Epithelial cell of esophagus (primary cell): Measurements from ENCODE around the gene WWC2.

ENCODE experiments used
- DNase-seq: peaks from one replicate; pipeline ENCODE4 v3.0.0; 2010; ENCODE audit warnings: low read depth
- H3K4me3 ChIP-seq: 2 replicates; pipeline ENCODE4 v1.5.1; 2011; ENCODE audit warnings: mild to moderate bottlenecking, low read length, control low read depth
- TF ChIP-seq, protein P1 (sequence below): IDR thresholded peaks from 2 replicates; pipeline ENCODE4 v1.5.1; 2011; ENCODE audit warnings: low read depth, mild to moderate bottlenecking, low read length, control low read depth, inconsistent platforms; ENCODE audit not compliant: insufficient read depth; ENCODE audit errors: missing control alignments

WWC2 gene

DNA sequence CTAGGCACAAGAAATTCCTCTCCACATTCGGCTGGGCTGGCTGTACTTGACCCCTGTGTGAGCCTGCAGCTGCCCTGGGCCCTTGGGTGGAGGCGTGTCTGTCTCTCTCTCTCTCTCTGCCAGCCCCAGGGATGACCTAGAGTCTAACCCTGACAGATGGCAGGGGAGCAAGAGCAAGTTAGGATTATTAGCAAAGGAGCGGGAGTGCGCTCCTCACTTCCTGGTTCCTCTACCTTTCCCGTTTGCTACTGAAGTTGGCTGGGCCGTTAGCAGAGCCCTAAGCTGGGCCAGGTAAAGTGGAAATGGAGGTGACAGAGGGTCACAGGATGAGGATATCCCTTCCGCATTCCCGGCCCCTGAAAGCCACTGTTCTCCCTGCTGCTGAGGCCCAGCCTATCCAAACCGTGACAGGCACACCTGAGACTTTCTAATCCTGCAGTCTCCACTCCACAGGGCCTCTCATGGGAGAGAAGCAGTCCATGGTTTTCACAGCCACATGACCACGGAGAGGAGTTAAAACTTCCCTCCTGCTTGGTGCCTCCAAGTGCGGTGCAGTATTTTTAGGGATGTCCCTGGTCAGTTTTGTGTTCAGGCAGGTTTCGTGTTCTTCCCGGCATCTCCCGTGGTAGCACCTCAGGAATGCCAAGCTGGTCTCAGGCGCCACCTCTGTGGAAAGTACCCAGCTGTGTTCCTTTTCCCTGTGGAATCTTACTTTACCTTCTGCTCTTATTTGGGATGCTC lies 141.7 kb downstream of the WWC2 start:
- TF ChIP-seq, protein P1, sequence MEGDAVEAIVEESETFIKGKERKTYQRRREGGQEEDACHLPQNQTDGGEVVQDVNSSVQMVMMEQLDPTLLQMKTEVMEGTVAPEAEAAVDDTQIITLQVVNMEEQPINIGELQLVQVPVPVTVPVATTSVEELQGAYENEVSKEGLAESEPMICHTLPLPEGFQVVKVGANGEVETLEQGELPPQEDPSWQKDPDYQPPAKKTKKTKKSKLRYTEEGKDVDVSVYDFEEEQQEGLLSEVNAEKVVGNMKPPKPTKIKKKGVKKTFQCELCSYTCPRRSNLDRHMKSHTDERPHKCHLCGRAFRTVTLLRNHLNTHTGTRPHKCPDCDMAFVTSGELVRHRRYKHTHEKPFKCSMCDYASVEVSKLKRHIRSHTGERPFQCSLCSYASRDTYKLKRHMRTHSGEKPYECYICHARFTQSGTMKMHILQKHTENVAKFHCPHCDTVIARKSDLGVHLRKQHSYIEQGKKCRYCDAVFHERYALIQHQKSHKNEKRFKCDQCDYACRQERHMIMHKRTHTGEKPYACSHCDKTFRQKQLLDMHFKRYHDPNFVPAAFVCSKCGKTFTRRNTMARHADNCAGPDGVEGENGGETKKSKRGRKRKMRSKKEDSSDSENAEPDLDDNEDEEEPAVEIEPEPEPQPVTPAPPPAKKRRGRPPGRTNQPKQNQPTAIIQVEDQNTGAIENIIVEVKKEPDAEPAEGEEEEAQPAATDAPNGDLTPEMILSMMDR, result peak; percentile 1
- no peak overlapping the region for H3K4me3 ChIP-seq
- no peak for DNase-seq

DNA sequence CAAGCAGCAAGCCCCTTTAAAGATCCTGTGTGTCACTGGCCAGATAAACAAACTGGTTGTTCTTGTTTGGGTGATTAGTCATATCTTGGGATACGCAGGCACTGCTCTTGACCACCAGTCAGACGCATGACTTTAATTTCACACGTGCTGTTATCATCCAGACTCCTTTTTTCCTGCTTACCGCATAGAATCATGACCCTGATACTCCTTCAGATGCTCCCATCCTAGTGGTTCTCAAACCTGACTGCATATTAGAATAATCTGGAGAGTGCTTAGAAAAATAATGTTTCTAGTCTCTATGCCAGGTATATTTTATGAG lies 142.2 kb downstream of the WWC2 start:
- peak; percentile 88 for DNase-seq
- TF ChIP-seq, protein P1, result no peak
- H3K4me3 ChIP-seq, result no peak overlapping the region

DNA sequence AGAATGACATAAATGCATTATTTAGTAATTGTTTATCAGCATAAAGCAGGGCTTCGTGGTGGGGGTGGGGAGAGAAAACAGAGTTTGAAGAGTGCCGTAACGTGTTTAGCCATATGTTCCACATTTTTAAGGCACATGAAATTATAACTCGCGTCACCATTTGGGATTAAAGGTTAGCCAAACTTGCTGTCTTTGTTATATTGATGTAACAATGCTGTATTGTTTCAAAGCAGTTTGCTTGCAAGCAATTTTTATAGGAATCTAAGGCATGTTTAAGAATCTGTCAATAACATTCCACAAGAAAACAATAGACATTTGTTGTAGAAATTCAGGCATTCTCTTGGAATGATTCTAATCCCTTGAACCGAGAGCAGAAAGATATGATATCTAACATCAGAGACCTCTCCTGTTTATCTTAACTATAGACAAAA lies 142.7 kb downstream of the WWC2 start:
- TF ChIP-seq, protein P1, result no peak
- H3K4me3 ChIP-seq, result no peak overlapping the region
- no peak for DNase-seq

DNA sequence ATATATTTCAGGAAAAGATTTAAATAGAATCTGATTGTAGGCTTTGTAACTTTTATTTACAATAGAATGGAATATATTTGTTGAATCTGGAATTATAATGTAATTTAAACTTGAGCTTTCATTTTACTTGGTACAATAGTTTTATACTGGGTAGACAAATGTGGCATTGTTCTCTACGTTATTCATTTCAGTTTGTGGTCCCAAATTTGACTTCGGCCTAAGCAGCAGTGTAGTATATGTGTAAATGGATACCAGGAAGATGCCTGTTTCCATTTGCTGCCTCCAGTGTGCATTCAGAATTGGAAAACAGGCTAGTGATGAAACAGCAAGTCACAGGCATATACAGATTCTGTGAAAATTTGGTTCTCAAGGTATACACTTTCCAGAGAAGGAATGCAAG lies 143.2 kb downstream of the WWC2 start:
- no peak for DNase-seq
- no peak overlapping the region for H3K4me3 ChIP-seq
- TF ChIP-seq, protein P1, result no peak

DNA sequence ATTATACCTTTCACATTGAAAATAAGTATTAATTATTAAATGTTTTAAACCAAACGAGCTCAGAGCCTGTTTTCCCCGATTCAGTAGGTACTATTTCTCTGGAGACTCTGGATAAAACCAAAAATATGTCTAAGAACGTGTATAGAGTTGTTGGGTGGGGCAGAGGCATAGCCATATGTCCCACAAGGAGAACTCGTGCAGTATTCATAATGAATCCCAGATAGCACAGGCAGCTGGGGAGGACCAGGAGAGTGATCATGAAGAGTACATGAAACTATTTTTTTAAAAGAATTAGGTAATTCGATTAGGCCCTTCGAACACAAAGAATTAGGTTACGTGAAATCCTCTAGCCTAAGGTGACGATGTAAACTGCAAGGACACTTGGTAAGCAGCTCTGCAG lies 145.0 kb downstream of the WWC2 start:
- TF ChIP-seq, protein P1, result no peak
- no peak overlapping the region for H3K4me3 ChIP-seq

DNA sequence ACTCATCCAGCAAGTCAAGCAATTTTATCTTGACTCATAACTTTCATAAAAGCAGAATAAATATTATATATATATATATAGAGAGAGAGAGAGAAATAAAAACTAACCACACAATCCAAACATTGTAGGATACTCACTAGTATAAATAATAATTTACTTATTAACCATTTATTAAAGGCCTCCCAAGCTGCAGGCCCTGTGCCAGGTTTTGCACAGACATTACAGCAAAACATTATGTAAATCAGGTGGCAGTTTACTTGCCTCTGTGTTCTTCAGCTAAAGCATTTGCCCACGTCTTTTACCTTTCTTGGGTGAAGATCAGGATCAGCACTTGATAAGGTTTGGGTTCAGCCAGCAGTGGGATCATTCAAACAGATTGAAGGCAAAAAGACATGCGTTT lies 145.4 kb downstream of the WWC2 start:
- no peak for DNase-seq
- H3K4me3 ChIP-seq, result no peak overlapping the region
- TF ChIP-seq, protein P1, result no peak

More for the DNA sequence above, 145.0 kb downstream of the WWC2 start:
- no peak for DNase-seq

DNA sequence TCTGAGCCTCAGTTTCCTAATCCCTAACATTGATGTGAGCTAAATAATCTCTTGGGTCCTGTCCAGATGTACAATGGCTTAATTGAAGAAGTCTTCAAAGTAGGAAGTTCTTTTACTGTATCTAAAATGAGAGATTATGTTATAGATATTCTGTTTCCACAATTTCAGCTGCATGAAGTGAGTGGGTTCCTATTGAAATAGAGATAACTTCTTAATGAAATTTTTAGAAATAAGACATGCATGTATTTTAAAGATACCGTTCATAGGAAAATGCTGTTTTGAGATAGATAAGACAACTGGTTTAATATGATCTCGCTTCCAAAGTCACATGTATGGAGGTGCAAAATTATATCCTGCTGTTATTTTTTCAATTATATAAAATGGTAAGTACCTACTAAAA lies 149.1 kb downstream of the WWC2 start:
- H3K4me3 ChIP-seq, result no peak overlapping the region
- DNase-seq, result no peak
- TF ChIP-seq, protein P1, result no peak
